WTC11 (cell line): ENCODE data around the gene ZNF236. TPM values are rescaled to one million over a fixed set of nuclear protein-coding genes. Genes with fewer than 3 reads are reported as not detected.

Experiments
- ATAC-seq: fragments of 200-7000 bp; cut with Tn5 transposase; 2 replicates; pipeline ENCODE4 v1.10.0; 2021; ENCODE audit warnings: mild to moderate bottlenecking, moderate library complexity
- CTCF ChIA-PET: fragments of 300-600 bp; sonication (Branson Sonifier 250); formaldehyde crosslinking; loops from one replicate; lab custom pipeline; 2021; ENCODE audit warnings: antibody characterized with exemption; lab: Charles Lee
- POLR2A ChIA-PET: fragments of 350-600 bp; sonication (Branson Sonifier 250); formaldehyde crosslinking; loops from one replicate; lab custom pipeline; 2021; ENCODE audit warnings: antibody characterized with exemption; lab: Charles Lee
- DNase-seq: peaks from one replicate; pipeline ENCODE4 v3.0.0; 2021; ENCODE audit warnings: low spot score
- H3K27ac Mint-ChIP-seq: 2 replicates; pipeline ENCODE4 v1.8.0; 2021; ENCODE audit warnings: mixed read lengths
- H3K27me3 Mint-ChIP-seq: 2 replicates; pipeline ENCODE4 v1.8.0; 2021; ENCODE audit warnings: low read depth, mild to moderate bottlenecking, moderate library complexity, mixed read lengths
- H3K36me3 Mint-ChIP-seq: 2 replicates; pipeline ENCODE4 v1.8.0; 2021; ENCODE audit warnings: mixed read lengths
- H3K4me1 Mint-ChIP-seq: 2 replicates; pipeline ENCODE4 v1.8.0; 2022; ENCODE audit warnings: mixed read lengths
- H3K4me3 Mint-ChIP-seq: 2 replicates; pipeline ENCODE4 v1.8.0; 2021; ENCODE audit warnings: mild to moderate bottlenecking, moderate library complexity, mixed read lengths
- H3K9me3 Mint-ChIP-seq: 2 replicates; pipeline ENCODE4 v1.8.0; 2021; ENCODE audit warnings: mixed read lengths
- ELF4 ChIP-seq: sonication (generic); formaldehyde crosslinking; IDR thresholded peaks from 2 replicates; pipeline ENCODE4 v1.8.1; 2022; ENCODE audit warnings: low read depth, mild to moderate bottlenecking, moderate library complexity, missing genetic modification reagents
- ETV6 ChIP-seq: sonication (generic); formaldehyde crosslinking; IDR thresholded peaks from 2 replicates; pipeline ENCODE4 v1.8.1; 2022; ENCODE audit warnings: mild to moderate bottlenecking, missing genetic modification reagents
- FOXP1 ChIP-seq: sonication (generic); formaldehyde crosslinking; IDR thresholded peaks from 2 replicates; pipeline ENCODE4 v1.8.0; 2022; ENCODE audit warnings: missing genetic modification reagents, mild to moderate bottlenecking, moderate library complexity, borderline replicate concordance
- GRHL2 ChIP-seq: fragments of 250-450 bp; sonication (Bioruptor Pico); IDR thresholded peaks from 2 replicates; pipeline ENCODE4 v1.8.0; 2022; ENCODE audit warnings: mild to moderate bottlenecking, moderate library complexity; ENCODE audit not compliant: insufficient replicate concordance, severe bottlenecking
- JAZF1 ChIP-seq: fragments of 250-450 bp; sonication (Bioruptor Pico); IDR thresholded peaks from 2 replicates; pipeline ENCODE4 v1.9.0; 2021; ENCODE audit warnings: moderate library complexity, mild to moderate bottlenecking, inconsistent platforms
- MAX ChIP-seq: sonication (generic); formaldehyde crosslinking; IDR thresholded peaks from 2 replicates; pipeline ENCODE4 v1.8.0; 2022; ENCODE audit warnings: mild to moderate bottlenecking, missing genetic modification reagents
- NFATC4 ChIP-seq: fragments of 250-450 bp; sonication (Bioruptor Pico); IDR thresholded peaks from 2 replicates; pipeline ENCODE4 v1.9.0; 2021; ENCODE audit warnings: mild to moderate bottlenecking
- NFYB ChIP-seq: sonication (generic); formaldehyde crosslinking; conservative IDR thresholded peaks from 2 replicates; pipeline ENCODE4 v1.8.0; 2022; ENCODE audit warnings: low read depth, missing genetic modification reagents
- PRDM15 ChIP-seq: sonication (generic); formaldehyde crosslinking; IDR thresholded peaks from 2 replicates; pipeline ENCODE4 v1.8.0; 2022; ENCODE audit warnings: missing genetic modification reagents
- RORB ChIP-seq: fragments of 250-450 bp; sonication (Bioruptor Pico); IDR thresholded peaks from 2 replicates; pipeline ENCODE4 v1.9.0; 2021; ENCODE audit warnings: mild to moderate bottlenecking
- SOX15 ChIP-seq: fragments of 250-450 bp; sonication (Bioruptor Pico); IDR thresholded peaks from 2 replicates; pipeline ENCODE4 v1.9.0; 2021; ENCODE audit warnings: mild to moderate bottlenecking
- USF1 ChIP-seq: sonication (generic); formaldehyde crosslinking; IDR thresholded peaks from 2 replicates; pipeline ENCODE4 v1.8.0; 2022; ENCODE audit warnings: mild to moderate bottlenecking, missing genetic modification reagents
- ZBTB21 ChIP-seq: sonication (generic); formaldehyde crosslinking; IDR thresholded peaks from 2 replicates; pipeline ENCODE4 v1.8.1; 2023; ENCODE audit warnings: mild to moderate bottlenecking, missing genetic modification reagents, borderline replicate concordance
- ZNF232 ChIP-seq: sonication (generic); formaldehyde crosslinking; IDR thresholded peaks from 2 replicates; pipeline ENCODE4 v1.8.0; 2022; ENCODE audit warnings: mild to moderate bottlenecking, missing genetic modification reagents
- ZNF425 ChIP-seq: fragments of 250-450 bp; sonication (Bioruptor Pico); conservative IDR thresholded peaks from 2 replicates; pipeline ENCODE4 v1.9.0; 2021; ENCODE audit warnings: mild to moderate bottlenecking
- ZNF512 ChIP-seq: sonication (generic); formaldehyde crosslinking; IDR thresholded peaks from 2 replicates; pipeline ENCODE4 v1.8.1; 2022; ENCODE audit warnings: missing genetic modification reagents, borderline replicate concordance
- total RNA-seq: library from RNA; stranded (reverse); gene quantifications from 3 replicates; pipeline ENCODE4 v1.2.3, GENCODE V29; 2021
- TF ChIP-seq, protein P1 (sequence below): sonication (generic); formaldehyde crosslinking; IDR thresholded peaks from 2 replicates; pipeline ENCODE4 v1.8.1; 2023; ENCODE audit warnings: mild to moderate bottlenecking, moderate library complexity, missing genetic modification reagents
- TF ChIP-seq, protein P2 (sequence below): sonication (generic); formaldehyde crosslinking; conservative IDR thresholded peaks from 2 replicates; pipeline ENCODE4 v1.8.1; 2022; ENCODE audit warnings: mild to moderate bottlenecking, missing genetic modification reagents
- TF ChIP-seq, protein P3 (sequence below): sonication (generic); formaldehyde crosslinking; conservative IDR thresholded peaks from 2 replicates; pipeline ENCODE4 v1.8.1; 2023; ENCODE audit warnings: mild to moderate bottlenecking, low read depth, missing genetic modification reagents, moderate library complexity

ZNF236 gene
- total RNA-seq, 1 experiment from 2014 or later = 19.9 TPM

DNA sequence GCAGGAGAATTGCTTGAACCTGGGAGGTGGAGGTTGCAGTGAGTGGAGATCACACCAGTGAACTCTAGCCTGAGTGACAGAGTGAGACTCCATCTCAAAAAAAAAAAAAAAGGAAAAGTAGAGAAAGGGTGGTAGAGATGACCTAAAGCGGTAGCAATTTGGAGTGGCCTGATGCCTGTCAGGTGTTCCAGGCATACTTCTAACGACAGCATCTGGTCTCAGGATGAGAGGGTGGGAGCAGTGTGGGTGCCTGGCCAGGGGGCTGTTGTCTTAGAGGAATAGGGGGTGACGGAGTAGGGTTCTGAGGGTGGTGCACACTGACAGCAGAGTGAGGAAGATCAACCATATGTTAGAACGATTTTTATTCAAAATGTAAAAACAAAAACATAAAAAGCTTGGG is 21.8 kb downstream of the ZNF236 start:
- no peak for ATAC-seq

More for the DNA sequence above, 21.8 kb downstream of the ZNF236 start:
- POLR2A ChIA-PET = no interaction called here
- Mint-ChIP-seq H3K9me3 (no peaks in the 10 kb centered on the region), H3K27me3 (no peaks in the 10 kb centered on the region), H3K4me3 (no peak overlapping the region), H3K27ac (no peak overlapping the region), H3K36me3 (no peaks in the 10 kb centered on the region), H3K4me1 (peaks cover 19% of the 10 kb centered on the region)
- TF ChIP-seq ELF4 (CRISPR knock-in tag) = no peak
- no peak for TF ChIP-seq ETV6 (CRISPR knock-in tag)
- TF ChIP-seq ZNF512 = no peak
- TF ChIP-seq GRHL2 (CRISPR knock-in tag) = no peak
- no peak for TF ChIP-seq NFATC4 (CRISPR knock-in tag)
- no peak for TF ChIP-seq PRDM15 (CRISPR knock-in tag)
- TF ChIP-seq, protein P1, sequence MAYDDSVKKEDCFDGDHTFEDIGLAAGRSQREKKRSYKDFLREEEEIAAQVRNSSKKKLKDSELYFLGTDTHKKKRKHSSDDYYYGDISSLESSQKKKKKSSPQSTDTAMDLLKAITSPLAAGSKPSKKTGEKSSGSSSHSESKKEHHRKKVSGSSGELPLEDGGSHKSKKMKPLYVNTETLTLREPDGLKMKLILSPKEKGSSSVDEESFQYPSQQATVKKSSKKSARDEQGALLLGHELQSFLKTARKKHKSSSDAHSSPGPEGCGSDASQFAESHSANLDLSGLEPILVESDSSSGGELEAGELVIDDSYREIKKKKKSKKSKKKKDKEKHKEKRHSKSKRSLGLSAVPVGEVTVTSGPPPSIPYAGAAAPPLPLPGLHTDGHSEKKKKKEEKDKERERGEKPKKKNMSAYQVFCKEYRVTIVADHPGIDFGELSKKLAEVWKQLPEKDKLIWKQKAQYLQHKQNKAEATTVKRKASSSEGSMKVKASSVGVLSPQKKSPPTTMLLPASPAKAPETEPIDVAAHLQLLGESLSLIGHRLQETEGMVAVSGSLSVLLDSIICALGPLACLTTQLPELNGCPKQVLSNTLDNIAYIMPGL (CRISPR knock-in tag) = no peak
- no peak for TF ChIP-seq RORB (CRISPR knock-in tag)
- no peak for TF ChIP-seq NFYB
- no peak for TF ChIP-seq JAZF1 (CRISPR knock-in tag)
- TF ChIP-seq, protein P2, sequence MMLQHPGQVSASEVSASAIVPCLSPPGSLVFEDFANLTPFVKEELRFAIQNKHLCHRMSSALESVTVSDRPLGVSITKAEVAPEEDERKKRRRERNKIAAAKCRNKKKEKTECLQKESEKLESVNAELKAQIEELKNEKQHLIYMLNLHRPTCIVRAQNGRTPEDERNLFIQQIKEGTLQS = no peak
- no peak for TF ChIP-seq SOX15 (CRISPR knock-in tag)
- no peak for TF ChIP-seq MAX (CRISPR knock-in tag)
- no peak for TF ChIP-seq USF1
- TF ChIP-seq ZNF232 (CRISPR knock-in tag) = no peak
- TF ChIP-seq FOXP1 = no peak
- no peak for TF ChIP-seq ZBTB21 (CRISPR knock-in tag)
- TF ChIP-seq, protein P3, sequence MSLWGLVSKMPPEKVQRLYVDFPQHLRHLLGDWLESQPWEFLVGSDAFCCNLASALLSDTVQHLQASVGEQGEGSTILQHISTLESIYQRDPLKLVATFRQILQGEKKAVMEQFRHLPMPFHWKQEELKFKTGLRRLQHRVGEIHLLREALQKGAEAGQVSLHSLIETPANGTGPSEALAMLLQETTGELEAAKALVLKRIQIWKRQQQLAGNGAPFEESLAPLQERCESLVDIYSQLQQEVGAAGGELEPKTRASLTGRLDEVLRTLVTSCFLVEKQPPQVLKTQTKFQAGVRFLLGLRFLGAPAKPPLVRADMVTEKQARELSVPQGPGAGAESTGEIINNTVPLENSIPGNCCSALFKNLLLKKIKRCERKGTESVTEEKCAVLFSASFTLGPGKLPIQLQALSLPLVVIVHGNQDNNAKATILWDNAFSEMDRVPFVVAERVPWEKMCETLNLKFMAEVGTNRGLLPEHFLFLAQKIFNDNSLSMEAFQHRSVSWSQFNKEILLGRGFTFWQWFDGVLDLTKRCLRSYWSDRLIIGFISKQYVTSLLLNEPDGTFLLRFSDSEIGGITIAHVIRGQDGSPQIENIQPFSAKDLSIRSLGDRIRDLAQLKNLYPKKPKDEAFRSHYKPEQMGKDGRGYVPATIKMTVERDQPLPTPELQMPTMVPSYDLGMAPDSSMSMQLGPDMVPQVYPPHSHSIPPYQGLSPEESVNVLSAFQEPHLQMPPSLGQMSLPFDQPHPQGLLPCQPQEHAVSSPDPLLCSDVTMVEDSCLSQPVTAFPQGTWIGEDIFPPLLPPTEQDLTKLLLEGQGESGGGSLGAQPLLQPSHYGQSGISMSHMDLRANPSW (CRISPR knock-in tag) = no peak
- TF ChIP-seq ZNF425 = no peak
- DNase-seq = no peak
- CTCF ChIA-PET = no interaction called here
